PFSK-1 (cell line): ENCODE results near the gene PRR20D.
"Not testable (repeated sequence)": the region's sequence is repeated elsewhere in the genome, so short reads cannot be mapped to it uniquely, and the experiment has no call there.

Source experiments
- FOXP2 ChIP-seq: optimal IDR thresholded peaks from 2 replicates; pipeline ENCODE3; 2011; ENCODE audit warnings: borderline replicate concordance, control low read depth, inconsistent platforms; ENCODE audit not compliant: insufficient read depth; ENCODE audit errors: extremely low read length, extremely low read depth
- POLR2AphosphoS5 ChIP-seq: IDR thresholded peaks from 2 replicates; pipeline ENCODE4 v1.6.1; 2012; ENCODE audit warnings: low read depth, mild to moderate bottlenecking, control low read depth, low read length, moderate library complexity
- SIN3A ChIP-seq: IDR thresholded peaks from 2 replicates; pipeline ENCODE4 v1.6.1; 2012; ENCODE audit warnings: mild to moderate bottlenecking, low read length, moderate library complexity, borderline replicate concordance; ENCODE audit not compliant: insufficient read depth
- TAF1 ChIP-seq: IDR thresholded peaks from 2 replicates; pipeline ENCODE4 v1.6.1; 2012; ENCODE audit warnings: low read length, control low read depth, borderline replicate concordance; ENCODE audit not compliant: insufficient read depth
- TF ChIP-seq, protein P1 (sequence below), 2 experiments: IDR thresholded peaks; 2 replicates each; pipeline versions ENCODE4 v1.6.1 to v1.8.0; 2011 to 2012; ENCODE audit warnings: low read depth in 2 of 2, low read length in 2 of 2, control low read depth in 1 of 2, inconsistent platforms in 1 of 2, mild to moderate bottlenecking in 1 of 2, moderate library complexity in 1 of 2; ENCODE audit not compliant: insufficient read depth in 1 of 2

The PRR20D gene

DNA sequence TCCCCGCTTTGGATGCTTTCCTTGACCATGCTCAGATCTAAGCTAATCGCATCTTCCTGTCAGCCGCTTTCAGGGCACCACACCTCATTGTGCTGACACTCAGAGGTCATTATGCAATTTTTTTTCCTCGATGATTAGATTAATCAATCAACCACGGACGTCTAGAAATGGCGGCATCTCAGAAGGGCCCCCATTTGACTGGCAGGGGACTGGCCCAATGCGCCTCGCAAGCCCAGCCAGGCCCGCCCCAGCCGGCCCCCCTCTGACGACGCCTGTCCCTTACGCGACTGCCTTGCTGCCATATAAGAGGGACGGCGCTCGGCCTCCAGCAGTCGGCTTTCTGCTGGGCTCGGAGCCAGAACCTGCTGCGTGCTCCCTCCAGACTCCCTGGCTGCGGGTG lies 6.5 kb downstream of the PRR20D start, which contains the start of gene PRR20E:
PRR20E (plus strand) TSS at position 301 of the 400 bp plus-strand sequence. CDS start 387 bp downstream, outside the sequence.
- not testable (repeated sequence) for TF ChIP-seq FOXP2, SIN3A
- TF ChIP-seq, protein P1, sequence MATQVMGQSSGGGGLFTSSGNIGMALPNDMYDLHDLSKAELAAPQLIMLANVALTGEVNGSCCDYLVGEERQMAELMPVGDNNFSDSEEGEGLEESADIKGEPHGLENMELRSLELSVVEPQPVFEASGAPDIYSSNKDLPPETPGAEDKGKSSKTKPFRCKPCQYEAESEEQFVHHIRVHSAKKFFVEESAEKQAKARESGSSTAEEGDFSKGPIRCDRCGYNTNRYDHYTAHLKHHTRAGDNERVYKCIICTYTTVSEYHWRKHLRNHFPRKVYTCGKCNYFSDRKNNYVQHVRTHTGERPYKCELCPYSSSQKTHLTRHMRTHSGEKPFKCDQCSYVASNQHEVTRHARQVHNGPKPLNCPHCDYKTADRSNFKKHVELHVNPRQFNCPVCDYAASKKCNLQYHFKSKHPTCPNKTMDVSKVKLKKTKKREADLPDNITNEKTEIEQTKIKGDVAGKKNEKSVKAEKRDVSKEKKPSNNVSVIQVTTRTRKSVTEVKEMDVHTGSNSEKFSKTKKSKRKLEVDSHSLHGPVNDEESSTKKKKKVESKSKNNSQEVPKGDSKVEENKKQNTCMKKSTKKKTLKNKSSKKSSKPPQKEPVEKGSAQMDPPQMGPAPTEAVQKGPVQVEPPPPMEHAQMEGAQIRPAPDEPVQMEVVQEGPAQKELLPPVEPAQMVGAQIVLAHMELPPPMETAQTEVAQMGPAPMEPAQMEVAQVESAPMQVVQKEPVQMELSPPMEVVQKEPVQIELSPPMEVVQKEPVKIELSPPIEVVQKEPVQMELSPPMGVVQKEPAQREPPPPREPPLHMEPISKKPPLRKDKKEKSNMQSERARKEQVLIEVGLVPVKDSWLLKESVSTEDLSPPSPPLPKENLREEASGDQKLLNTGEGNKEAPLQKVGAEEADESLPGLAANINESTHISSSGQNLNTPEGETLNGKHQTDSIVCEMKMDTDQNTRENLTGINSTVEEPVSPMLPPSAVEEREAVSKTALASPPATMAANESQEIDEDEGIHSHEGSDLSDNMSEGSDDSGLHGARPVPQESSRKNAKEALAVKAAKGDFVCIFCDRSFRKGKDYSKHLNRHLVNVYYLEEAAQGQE (IDR thresholded peaks at IDR 0.05; ENCODE audit: insufficient read depth in 1 of 2, low read depth in 2 of 2, low read length in 2 of 2) = not testable (repeated sequence)

DNA sequence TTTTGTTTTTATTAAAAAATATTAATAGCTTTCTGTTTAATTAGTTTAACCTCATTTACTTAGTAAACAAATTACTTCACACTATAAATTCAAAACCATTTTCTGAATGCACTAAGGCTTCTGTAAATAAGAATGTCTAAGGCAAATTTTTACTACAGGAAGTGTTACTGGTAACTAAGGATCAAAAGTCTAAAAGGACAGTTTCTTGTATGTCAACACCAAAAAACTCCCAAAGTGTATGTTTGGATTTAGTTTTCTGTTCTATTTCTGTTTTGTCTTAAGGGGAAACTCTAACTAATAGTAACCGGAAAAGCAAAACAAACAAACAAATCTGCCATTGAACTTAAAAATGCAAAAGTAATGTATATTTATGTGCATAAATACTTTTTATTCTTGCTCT lies 31.2 kb downstream of the PRR20D start:
- TF ChIP-seq FOXP2 = no peak
- no peak for TF ChIP-seq POLR2AphosphoS5
- no peak for TF ChIP-seq SIN3A
- TF ChIP-seq, protein P1 (IDR thresholded peaks at IDR 0.05; ENCODE audit: insufficient read depth in 1 of 2, low read depth in 2 of 2, low read length in 2 of 2) = no peak
- no peak for TF ChIP-seq TAF1

DNA sequence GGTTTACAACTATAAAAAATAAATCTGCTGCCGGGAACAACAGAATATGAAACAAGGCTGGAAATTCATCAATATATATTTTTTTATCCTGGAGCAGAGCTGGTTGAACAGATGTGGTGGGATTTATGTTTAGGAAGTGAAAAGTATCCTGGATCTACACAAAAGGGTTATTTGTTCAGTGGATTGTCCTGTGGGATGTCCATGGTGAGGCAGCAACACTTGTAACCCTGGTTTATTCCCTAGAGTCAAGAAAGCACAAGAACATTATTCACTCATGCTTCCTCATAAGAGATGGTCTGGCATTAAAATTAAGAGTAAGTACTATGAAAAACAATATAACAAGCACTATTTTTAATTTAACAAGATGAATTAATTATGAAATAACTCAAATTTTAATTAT lies 52.6 kb downstream of the PRR20D start:
- TF ChIP-seq, protein P1 (IDR thresholded peaks at IDR 0.05; ENCODE audit: insufficient read depth in 1 of 2, low read depth in 2 of 2, low read length in 2 of 2) = no peak
